ENCODE results near the gene SLC4A1AP. TPM values are rescaled to one million over a fixed set of nuclear protein-coding genes. Genes with fewer than 3 reads are reported as not detected.

Gene SLC4A1AP
- total and polyA plus RNA-seq, 9 of the 15 experiments (the other 6 are each of a cell fraction or from before 2014, with no cell fraction given), result 8.1 to 40.5 (median 35.3) TPM

- no peak for TF ChIP-seq CUX1 (CRISPR knock-in tag; IDR thresholded peaks at IDR 0.05)
- no peak for TF ChIP-seq ZFP1 (CRISPR knock-in tag; IDR thresholded peaks at IDR 0.05)
- no peak for TF ChIP-seq FOXO4 (CRISPR knock-in tag; IDR thresholded peaks at IDR 0.05)
- no peak for TF ChIP-seq ZNF778 (CRISPR knock-in tag; IDR thresholded peaks at IDR 0.05)
- TF ChIP-seq KLF6 (CRISPR knock-in tag; IDR thresholded peaks at IDR 0.05; ENCODE audit: borderline replicate concordance), result no peak; the same call in 1 of the 2 replicates
- TF ChIP-seq REST (IDR thresholded peaks at IDR 0.05; ENCODE audit: borderline replicate concordance), result no peak
- no peak for TF ChIP-seq REST (CRISPR knock-in tag; IDR thresholded peaks at IDR 0.05; ENCODE audit: low read depth)
- TF ChIP-seq NFIC (IDR thresholded peaks at IDR 0.05), result peak; percentile 75
- TF ChIP-seq ZNF324 (CRISPR knock-in tag; IDR thresholded peaks at IDR 0.05), result no peak
- peak; percentile 63 for TF ChIP-seq HDAC2 (IDR thresholded peaks at IDR 0.05)
- TF ChIP-seq TARDBP (IDR thresholded peaks at IDR 0.05), result no peak
- no peak for TF ChIP-seq KLF10 (CRISPR knock-in tag; IDR thresholded peaks at IDR 0.05)
These were observed 34.7 kb upstream of the SLC4A1AP start, which contains the start of the genes CCDC121 and GPN1 (continued) for GRCh38 chr2:27628767-27629709.
